Activated naive CD4-positive, alpha-beta T cell treated with anti-CD3 and anti-CD28 coated beads for 36 hours (primary cell): ENCODE data around the gene HAP1. TPM values are rescaled to one million over a fixed set of nuclear protein-coding genes. Genes with fewer than 3 reads are reported as not detected.
"Not testable (repeated sequence)": the region's sequence is repeated elsewhere in the genome, so short reads cannot be mapped to it uniquely, and the experiment has no call there.

Experiments used
- CTCF ChIA-PET: fragments of 350-600 bp; sonication (Branson Sonifier 250); formaldehyde crosslinking; loops from one replicate; lab custom pipeline; 2021; ENCODE audit warnings: antibody characterized with exemption; lab: Charles Lee
- DNase-seq: peaks from one replicate; pipeline ENCODE4 v3.0.0-alpha.2; 2020
- H3K27ac Mint-ChIP-seq: one replicate; pipeline ENCODE4 v1.8.0; 2021; ENCODE audit warnings: mild to moderate bottlenecking, mixed read lengths
- H3K27me3 Mint-ChIP-seq: one replicate; pipeline ENCODE4 v1.8.0; 2021; ENCODE audit warnings: low read depth, mixed read lengths
- H3K36me3 Mint-ChIP-seq: one replicate; pipeline ENCODE4 v1.8.0; 2021; ENCODE audit warnings: low read depth, mixed read lengths
- H3K4me1 Mint-ChIP-seq: one replicate; pipeline ENCODE4 v1.8.0; 2021; ENCODE audit warnings: low read depth, mixed read lengths
- H3K4me3 Mint-ChIP-seq: one replicate; pipeline ENCODE4 v1.8.0; 2021; ENCODE audit warnings: mild to moderate bottlenecking, moderate library complexity, mixed read lengths
- H3K9me3 Mint-ChIP-seq: one replicate; pipeline ENCODE4 v1.8.0; 2021; ENCODE audit warnings: mixed read lengths
- intact Hi-C: fragments of 100-400 bp; cut with micrococcal nuclease; formaldehyde crosslinking; loops from one replicate; pipeline ENCODE4 v1.15.1; 2023
- total RNA-seq, 2 experiments: library from RNA; stranded (reverse); gene quantifications; one replicate each; pipeline ENCODE4 v1.2.3, GENCODE V29; 2021

Gene HAP1
- total RNA-seq, 2 experiments from 2014 or later, result not detected

DNA sequence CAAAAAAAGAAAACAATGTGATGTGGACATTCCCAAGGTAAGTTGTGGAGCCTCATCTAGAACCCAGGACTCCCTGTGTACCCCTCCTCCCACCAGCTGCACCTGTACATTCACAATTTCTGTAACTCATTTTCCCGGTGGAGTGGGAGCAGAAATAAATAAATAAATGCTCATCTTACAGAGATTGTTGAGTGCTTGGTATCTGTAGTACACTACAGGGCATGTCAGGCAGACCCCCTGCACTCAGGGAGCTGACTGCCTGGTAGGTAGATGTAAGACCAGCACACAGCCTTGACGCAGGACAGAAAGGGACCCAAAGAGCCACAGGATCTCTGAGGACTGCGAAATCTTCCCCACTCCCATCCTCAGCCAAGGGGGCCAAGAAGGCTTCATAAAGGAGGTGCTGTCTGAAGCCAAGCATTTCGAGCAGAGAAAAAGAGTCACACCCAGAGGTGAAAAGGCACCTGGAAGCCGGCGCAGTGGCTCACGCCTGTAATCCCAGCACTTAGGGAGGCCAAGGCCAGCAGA is 39.2 kb downstream of the HAP1 start:
- intact Hi-C loops, result no loop called here
- Mint-ChIP-seq H3K27ac (peak overlapping the region; percentile 36), H3K9me3 (no peaks in the 10 kb centered on the region)

DNA sequence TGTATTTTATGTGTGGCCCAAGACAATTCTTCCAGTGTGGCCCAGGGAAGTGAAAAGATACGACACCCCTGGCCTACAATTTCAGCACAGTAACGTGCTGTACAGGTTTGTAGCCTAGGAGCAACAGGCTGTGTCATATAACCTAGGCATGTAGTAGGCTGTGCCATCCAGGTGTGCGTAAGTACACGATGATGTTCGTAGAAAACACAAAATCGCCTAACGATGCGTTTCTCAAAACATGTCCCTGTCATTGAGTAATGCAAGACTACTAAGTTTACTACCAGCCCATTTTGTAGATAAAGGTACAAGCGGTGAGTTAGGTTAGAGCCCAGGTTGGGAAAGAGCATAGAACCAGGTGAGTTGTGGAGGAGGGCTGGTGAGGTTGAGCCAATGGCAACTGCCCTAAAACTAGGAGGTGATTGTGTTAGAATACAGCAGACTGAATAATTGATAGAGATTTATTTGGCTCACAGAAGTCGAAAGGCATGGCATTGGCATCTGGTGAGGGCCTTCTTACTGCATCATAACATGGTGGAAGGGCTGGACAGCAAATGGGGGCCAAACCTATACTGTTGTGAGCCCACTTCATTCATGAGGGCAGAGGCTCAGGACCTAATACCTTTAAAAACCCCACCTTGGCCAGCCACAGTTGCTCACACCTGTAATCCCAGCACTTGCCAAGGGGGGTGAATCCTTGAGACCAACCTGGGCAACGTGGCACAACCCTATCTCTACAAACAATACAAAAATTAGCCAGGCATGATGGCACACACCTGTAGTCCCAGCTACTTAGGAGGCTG is 41.5 kb downstream of the HAP1 start:
- DNase-seq, result no peak
- CTCF ChIA-PET, result interaction anchor here (0.6 to 3.6 kb wide), 8 partner anchors 13 to 1187 kb away, joined by 3 to 42 read pairs (median 4); no protein-coding TSS in a partner anchor
- Mint-ChIP-seq H3K9me3 (no peaks in the 10 kb centered on the region), H3K36me3 (peaks cover 38% of the 10 kb centered on the region), H3K27ac (peak overlapping the region; percentile 38), H3K4me3 (no peak overlapping the region), H3K4me1 (peaks cover 29% of the 10 kb centered on the region), H3K27me3 (no peaks in the 10 kb centered on the region)
- intact Hi-C loops, result no loop called here

More for the DNA sequence above, 39.2 kb downstream of the HAP1 start:
- CTCF ChIA-PET, result interaction anchor here (0.7 to 3.6 kb wide), 20 partner anchors 9 to 223 kb away, joined by 3 to 42 read pairs (median 4); partner anchors contain the start of genes ACLY and GAST
- H3K27me3 Mint-ChIP-seq, result no peaks in the 10 kb centered on the region
- H3K4me1 Mint-ChIP-seq, result peaks cover 22% of the 10 kb centered on the region
- H3K36me3 Mint-ChIP-seq, result peaks cover 26% of the 10 kb centered on the region
- H3K4me3 Mint-ChIP-seq, result no peak overlapping the region
- DNase-seq, result no peak

DNA sequence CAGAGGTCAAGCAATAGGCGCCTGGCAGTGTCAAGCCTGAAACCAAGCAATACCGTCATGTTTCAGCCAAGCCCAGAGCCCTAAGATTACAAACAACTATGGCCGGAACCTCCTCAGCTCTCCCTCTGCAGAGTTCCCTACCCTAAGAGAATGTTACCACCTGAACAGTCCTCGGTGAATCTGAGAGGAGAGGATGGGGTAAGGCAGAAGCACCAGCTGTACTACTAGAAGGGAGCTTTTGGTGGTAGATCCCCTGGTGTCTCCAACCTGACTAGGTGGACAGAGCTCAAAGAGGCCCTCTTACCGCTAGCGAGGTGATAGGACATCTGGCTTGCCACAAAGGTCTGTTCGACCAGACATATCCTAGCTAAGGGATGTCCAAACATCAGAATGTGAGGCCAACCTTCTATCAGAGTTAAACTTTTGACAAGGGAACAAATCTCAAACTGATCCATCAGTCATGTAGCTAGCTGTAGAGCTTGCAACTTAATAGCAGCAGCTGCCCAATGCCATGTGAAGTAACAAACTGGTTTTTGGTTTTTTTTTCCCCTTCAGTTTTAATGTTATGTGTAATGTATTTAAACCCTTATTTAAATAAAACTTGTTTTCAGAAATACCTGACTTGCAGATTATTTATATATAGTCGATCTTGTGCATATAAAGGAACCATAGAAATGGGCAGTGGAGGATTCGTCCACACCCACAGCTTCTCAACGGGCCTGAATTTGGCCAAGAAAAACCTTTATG is 43.2 kb downstream of the HAP1 start:
- H3K27ac Mint-ChIP-seq, result peak overlapping the region; percentile 99
- peaks cover 38% of the 10 kb centered on the region for H3K36me3 Mint-ChIP-seq
- CTCF ChIA-PET, result interaction anchor here (1.0 to 4.2 kb wide), 6 partner anchors 11 to 143 kb away, joined by 3 to 62 read pairs (median 7); no protein-coding TSS in a partner anchor
- intact Hi-C loops, result no loop called here
- H3K27me3 Mint-ChIP-seq, result no peaks in the 10 kb centered on the region
- no peak for DNase-seq
- H3K4me3 Mint-ChIP-seq, result peak overlapping the region; percentile 97
- peaks cover 32% of the 10 kb centered on the region for H3K4me1 Mint-ChIP-seq
- H3K9me3 Mint-ChIP-seq, result no peaks in the 10 kb centered on the region

DNA sequence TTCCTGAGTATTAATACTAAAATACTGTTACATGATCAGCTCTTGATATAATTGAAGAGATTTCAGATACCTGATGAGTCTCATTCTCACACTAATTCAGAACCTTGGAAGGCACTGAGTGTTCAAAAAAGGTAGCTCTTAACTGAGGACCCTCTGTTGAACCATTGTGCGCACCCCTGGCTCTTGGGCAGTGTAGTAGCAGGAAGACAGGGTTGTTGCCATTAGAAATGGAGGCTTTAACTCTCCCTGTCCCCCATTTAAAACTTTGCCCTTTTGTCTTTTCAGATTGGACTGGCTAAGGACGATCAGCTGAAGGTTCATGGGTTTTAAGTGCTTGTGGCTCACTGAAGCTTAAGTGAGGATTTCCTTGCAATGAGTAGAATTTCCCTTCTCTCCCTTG is 43.9 kb downstream of the HAP1 start:
- no peaks in the 10 kb centered on the region for H3K9me3 Mint-ChIP-seq
- H3K27me3 Mint-ChIP-seq, result no peaks in the 10 kb centered on the region
- H3K27ac Mint-ChIP-seq, result peak overlapping the region; percentile 99
- DNase-seq, result no peak
- H3K36me3 Mint-ChIP-seq, result peaks cover 35% of the 10 kb centered on the region
- H3K4me3 Mint-ChIP-seq, result peak overlapping the region; percentile 97
- peaks cover 28% of the 10 kb centered on the region for H3K4me1 Mint-ChIP-seq
- CTCF ChIA-PET, result interaction anchor here (1.3 to 4.2 kb wide), 9 partner anchors 10 to 142 kb away, joined by 3 to 62 read pairs (median 10); no protein-coding TSS in a partner anchor
- intact Hi-C loops, result no loop called here

DNA sequence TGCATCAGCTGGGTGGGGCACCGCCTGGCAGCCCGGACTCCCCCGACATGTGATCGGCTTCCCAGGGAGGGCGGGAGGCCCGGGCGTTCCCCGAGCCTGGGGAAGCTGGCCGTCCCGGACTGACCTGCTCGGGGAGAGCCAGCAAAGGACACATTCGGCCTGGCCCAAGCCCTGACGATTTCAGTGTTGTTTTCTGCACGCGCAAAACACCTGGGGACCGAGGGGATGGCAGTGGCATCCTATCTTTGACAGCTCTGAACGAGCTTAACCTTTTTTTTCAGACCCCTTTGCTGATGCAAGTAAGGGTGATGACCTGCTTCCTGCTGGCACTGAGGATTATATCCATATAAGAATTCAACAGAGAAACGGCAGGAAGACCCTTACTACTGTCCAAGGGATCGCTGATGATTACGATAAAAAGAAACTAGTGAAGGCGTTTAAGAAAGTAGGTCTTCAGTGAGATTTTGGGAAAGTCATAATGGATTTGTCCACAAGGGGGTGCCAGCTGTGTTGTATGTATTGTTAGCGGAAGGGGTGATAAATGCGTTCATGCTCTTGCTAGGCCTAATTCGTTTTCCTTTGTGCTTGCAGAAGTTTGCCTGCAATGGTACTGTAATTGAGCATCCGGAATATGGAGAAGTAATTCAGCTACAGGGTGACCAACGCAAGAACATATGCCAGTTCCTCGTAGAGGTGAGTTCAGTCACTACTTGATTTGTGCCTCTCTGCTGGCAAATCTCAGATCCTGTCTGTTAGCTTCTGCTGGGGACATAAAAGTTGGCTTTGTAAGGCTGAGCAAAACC is 44.7 kb downstream of the HAP1 start:
- CTCF ChIA-PET, result interaction anchor here (1.0 to 4.2 kb wide), 10 partner anchors 9 to 241 kb away, joined by 3 to 62 read pairs (median 9); partner anchors contain the start of gene ODAD4
- Mint-ChIP-seq H3K4me1 (peaks cover 26% of the 10 kb centered on the region), H3K27ac (peak overlapping the region; percentile 99), H3K27me3 (no peaks in the 10 kb centered on the region), H3K36me3 (peaks cover 35% of the 10 kb centered on the region), H3K4me3 (peak overlapping the region; percentile 97), H3K9me3 (no peaks in the 10 kb centered on the region)
- intact Hi-C loops, result loop anchor here (2.0 to 5.0 kb wide), 3 partner anchors 123 to 699 kb away; partner anchors contain the start of genes ACLY, FKBP10, P3H4 and STAT3
- DNase-seq, result peak; percentile 77

DNA sequence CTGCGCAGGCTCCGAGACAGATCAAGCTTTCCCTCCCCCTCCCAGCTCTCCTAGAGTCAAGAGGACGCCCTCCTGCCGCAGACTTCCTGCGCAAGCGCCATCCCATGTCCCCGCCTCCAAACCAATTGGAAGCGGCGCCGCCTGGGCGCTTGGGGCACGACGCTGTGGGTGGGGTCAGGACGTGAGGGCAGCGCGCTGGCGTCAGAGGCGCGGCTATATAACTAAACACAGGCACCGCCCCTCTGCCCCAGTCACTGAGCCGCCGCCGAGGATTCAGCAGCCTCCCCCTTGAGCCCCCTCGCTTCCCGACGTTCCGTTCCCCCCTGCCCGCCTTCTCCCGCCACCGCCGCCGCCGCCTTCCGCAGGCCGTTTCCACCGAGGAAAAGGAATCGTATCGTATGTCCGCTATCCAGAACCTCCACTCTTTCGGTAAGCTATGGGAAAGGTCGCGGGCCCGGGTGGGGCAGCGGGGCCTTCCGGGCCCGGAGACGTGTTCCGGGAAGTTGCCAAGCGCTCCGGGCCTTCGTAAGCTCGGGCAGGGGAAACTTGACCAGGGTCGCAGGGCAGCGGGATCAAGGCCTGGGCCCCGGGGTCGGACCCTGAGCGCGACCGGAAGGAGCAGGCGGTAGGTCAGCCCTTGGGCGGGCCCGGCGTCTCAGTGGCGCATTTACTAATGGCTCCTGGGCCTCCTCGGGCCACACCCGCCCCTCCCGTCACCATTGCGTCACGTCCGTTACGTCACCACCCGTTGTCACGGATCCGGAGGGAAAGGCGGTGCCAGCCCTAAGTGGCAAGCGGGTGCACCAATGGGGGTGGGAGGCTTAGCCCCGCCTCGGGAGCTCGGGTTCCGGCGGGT is 45.6 kb downstream of the HAP1 start, which contains the start of gene EIF1:
Gene EIF1, plus strand, starts transcription at position 245 of the 856 bp plus-strand sequence. Its CDS starts 154 bp downstream, at position 399.
- H3K9me3 Mint-ChIP-seq, result no peaks in the 10 kb centered on the region
- H3K27me3 Mint-ChIP-seq, result no peaks in the 10 kb centered on the region
- DNase-seq, result peak; percentile 100
- peak within 1 kb of the TSS; percentile 97 for H3K4me3 Mint-ChIP-seq
- intact Hi-C loops, result loop anchor here (1.0 to 5.0 kb wide), 5 partner anchors 10 to 700 kb away; partner anchors contain the start of genes ACLY, FKBP10, P3H4 and STAT3
- CTCF ChIA-PET, result interaction anchor here (0.9 to 4.2 kb wide), 11 partner anchors 9 to 242 kb away, joined by 3 to 62 read pairs (median 8); partner anchors contain the start of gene ODAD4
- H3K27ac Mint-ChIP-seq, result peak within 1 kb of the TSS; percentile 99
- peaks cover 26% of the 10 kb centered on the region for H3K4me1 Mint-ChIP-seq
- peaks cover 35% of the 10 kb centered on the region for H3K36me3 Mint-ChIP-seq

DNA sequence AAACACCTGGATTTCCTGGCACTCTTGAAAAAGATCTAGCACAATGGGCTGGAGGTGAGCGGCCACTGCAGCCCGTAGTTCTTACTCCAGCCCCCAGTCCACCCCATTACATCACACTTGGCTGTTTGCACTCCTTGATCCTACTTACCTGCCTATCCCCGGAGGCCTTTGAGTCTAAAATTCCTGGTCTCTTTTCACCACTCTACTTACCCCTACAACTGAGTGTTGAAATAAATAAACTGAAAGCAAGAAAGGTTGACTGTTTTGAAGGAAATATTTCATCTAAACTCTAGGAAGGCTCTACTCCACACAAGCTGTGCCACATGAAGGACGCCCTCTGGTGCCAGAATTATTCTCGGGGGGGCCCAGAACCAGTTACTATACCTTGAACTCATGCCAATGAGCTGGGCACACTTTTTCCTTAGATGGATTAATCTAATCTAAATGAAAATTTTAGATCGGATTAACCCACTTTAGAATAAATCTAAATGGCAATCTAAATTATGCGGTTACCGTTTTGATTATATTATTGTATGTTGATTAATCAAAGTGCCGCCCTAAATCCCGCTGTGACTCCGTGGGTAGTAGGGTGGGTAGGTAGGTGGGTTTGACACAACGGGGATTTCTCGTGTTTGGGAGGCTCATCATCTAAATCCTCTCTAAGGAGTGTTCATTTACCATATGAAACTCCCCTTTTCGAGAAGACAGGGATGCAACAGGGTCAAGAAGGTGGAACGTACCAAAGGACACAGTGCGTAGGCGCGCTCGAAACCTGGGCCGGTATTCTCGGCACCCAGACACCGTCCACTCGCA is 46.4 kb downstream of the HAP1 start:
- Mint-ChIP-seq H3K4me3 (peak overlapping the region; percentile 97), H3K36me3 (peaks cover 35% of the 10 kb centered on the region), H3K27ac (peak overlapping the region; percentile 99), H3K4me1 (peaks cover 26% of the 10 kb centered on the region), H3K9me3 (no peaks in the 10 kb centered on the region), H3K27me3 (no peaks in the 10 kb centered on the region)
- intact Hi-C loops, result loop anchor here (1.0 to 5.0 kb wide), 5 partner anchors 9 to 701 kb away; partner anchors contain the start of genes ACLY, FKBP10, P3H4 and STAT3
- CTCF ChIA-PET, result interaction anchor here (0.9 to 4.2 kb wide), 6 partner anchors 10 to 39 kb away, joined by 3 to 62 read pairs (median 13); no protein-coding TSS in a partner anchor
- peak; percentile 71 for DNase-seq

DNA sequence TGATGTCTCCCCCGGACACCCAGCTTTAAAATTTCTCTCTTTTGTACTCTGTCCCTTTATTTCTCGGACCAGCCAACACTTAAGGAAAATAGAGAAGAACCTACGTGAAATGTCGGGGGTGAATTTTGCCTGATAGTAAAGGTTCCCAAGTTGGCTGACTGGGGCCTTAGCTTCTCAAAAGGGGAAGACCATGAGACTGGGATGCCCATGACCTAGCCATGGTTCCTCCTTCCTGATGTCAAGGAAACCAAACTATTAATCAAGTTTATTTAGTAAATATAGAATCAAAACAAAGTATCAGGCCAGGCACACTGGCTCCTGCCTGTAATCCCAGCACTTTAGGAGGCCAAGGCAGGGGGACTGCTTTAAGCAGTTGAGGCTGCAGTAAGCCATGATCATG is 48.2 kb downstream of the HAP1 start:
- intact Hi-C loops, result loop anchor here (5.0 kb wide), 1 partner anchor 126 kb away; the partner anchor contains the start of genes FKBP10 and P3H4
- Mint-ChIP-seq H3K27ac (no peak overlapping the region), H3K4me3 (no peak overlapping the region), H3K36me3 (peaks cover 23% of the 10 kb centered on the region), H3K27me3 (no peaks in the 10 kb centered on the region), H3K9me3 (no peaks in the 10 kb centered on the region), H3K4me1 (peaks cover 22% of the 10 kb centered on the region)
- DNase-seq, result no peak
- CTCF ChIA-PET, result interaction anchor here (1.4 to 2.9 kb wide), 2 partner anchors 9 to 18 kb away, joined by 5 to 10 read pairs; no protein-coding TSS in a partner anchor

DNA sequence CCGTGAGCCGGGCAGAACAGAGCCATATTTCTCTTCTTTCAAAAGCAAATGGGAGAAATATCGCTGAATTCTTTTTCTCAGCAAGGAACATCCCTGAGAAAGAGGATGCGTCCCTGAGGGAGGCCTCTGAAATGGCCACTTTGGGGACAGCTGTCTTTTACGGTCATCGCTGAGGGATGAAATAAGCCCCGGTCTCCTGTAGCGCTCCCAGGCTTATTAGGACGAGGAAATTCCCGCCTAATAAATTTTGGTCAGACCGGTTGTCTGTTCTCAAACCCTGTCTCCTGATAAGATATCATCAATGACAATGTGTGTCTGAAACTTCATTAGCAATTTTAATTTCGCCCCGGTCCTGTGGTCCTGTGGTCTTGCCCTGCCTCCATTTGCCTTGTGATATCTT is 48.7 kb downstream of the HAP1 start:
- Mint-ChIP-seq H3K4me1 (peaks cover 17% of the 10 kb centered on the region), H3K36me3 (peaks cover 17% of the 10 kb centered on the region)
- H3K4me3 Mint-ChIP-seq, H3K27ac Mint-ChIP-seq, DNase-seq, H3K9me3 Mint-ChIP-seq, H3K27me3 Mint-ChIP-seq: not testable (repeated sequence)
- CTCF ChIA-PET, result interaction anchor here (1.3 to 2.9 kb wide), 3 partner anchors 10 to 20 kb away, joined by 4 to 10 read pairs (median 5); no protein-coding TSS in a partner anchor
- intact Hi-C loops, result loop anchor here (5.0 kb wide), 1 partner anchor 127 kb away; the partner anchor contains the start of genes FKBP10 and P3H4
